SK-N-SH (cell line): ENCODE data around the gene NCAPD3. TPM values are rescaled to one million over a fixed set of nuclear protein-coding genes. Genes with fewer than 3 reads are reported as not detected.

Experiments
- CTCF ChIA-PET: fragments of 300-600, 350-600 bp; formaldehyde crosslinking; extraction: SDS; loops from one replicate; lab custom pipeline; 2021; lab: Yijun Ruan, JAX
- POLR2A ChIA-PET: fragments of 350-600 bp; sonication (Branson Sonifier 250); formaldehyde crosslinking; extraction: SDS; loops from one replicate; lab custom pipeline; 2020; ENCODE audit warnings: antibody characterized with exemption, inconsistent platforms; lab: Yijun Ruan, JAX
- DNase-seq: peaks from one replicate; pipeline ENCODE4 v3.0.0; 2012
- H2AFZ ChIP-seq: fragments of 200-600 bp; sonication (generic); 2 replicates; pipeline ENCODE4 v1.8.1; 2016; ENCODE audit warnings: antibody characterized with exemption, mild to moderate bottlenecking, low read depth
- H3F3A ChIP-seq: fragments of 200-600 bp; sonication (generic); replicated peaks from 2 replicates; pipeline ENCODE3; 2016; ENCODE audit warnings: antibody characterized with exemption, mild to moderate bottlenecking; ENCODE audit not compliant: insufficient read depth
- H3K27ac ChIP-seq, 2 experiments: fragments of 200-500 bp in 1 of 2; fragments of 200-600 bp in 1 of 2; sonication (Bioruptor generic) in 1 of 2; sonication (generic), shearing (Covaris generic) in 1 of 2; 2 replicates each; pipeline versions ENCODE4 v1.5.1 to v1.6.1; 2014 to 2016; ENCODE audit warnings: low read depth in 2 of 2, inconsistent platforms in 1 of 2, low read length in 1 of 2, mild to moderate bottlenecking in 1 of 2, mixed read lengths in 1 of 2
- H3K27me3 ChIP-seq: fragments of 200-600 bp; sonication (generic), shearing (Covaris generic); 2 replicates; pipeline ENCODE4 v1.6.1; 2016; ENCODE audit warnings: mixed run types; ENCODE audit not compliant: insufficient read depth
- H3K36me3 ChIP-seq, 2 experiments: fragments of 200-500 bp in 1 of 2; fragments of 200-600 bp in 1 of 2; sonication (Bioruptor generic) in 1 of 2; sonication (generic) in 1 of 2; replicated peaks in 1 of 2; 2 replicates each; pipeline versions ENCODE3 to v1.5.1; 2014 to 2016; ENCODE audit warnings: low read length in 1 of 2, mild to moderate bottlenecking in 1 of 2; ENCODE audit not compliant: insufficient read depth in 2 of 2, control insufficient read depth in 1 of 2
- H3K4me1 ChIP-seq, 2 experiments: fragments of 200-500 bp in 1 of 2; fragments of 200-600 bp in 1 of 2; sonication (Bioruptor generic) in 1 of 2; sonication (generic), shearing (Covaris generic) in 1 of 2; 2 replicates each; pipeline versions ENCODE4 v1.5.1 to v1.6.1; 2014 to 2016; ENCODE audit warnings: low read depth in 1 of 2, low read length in 1 of 2, mixed run types in 1 of 2; ENCODE audit not compliant: insufficient read depth in 2 of 2, control insufficient read depth in 1 of 2
- H3K4me2 ChIP-seq: fragments of 200-600 bp; sonication (generic), shearing (Covaris generic); 2 replicates; pipeline ENCODE4 v1.6.1; 2017; ENCODE audit warnings: mixed run types
- H3K4me3 ChIP-seq, 2 experiments: fragments of 200-500 bp in 1 of 2; fragments of 200-600 bp in 1 of 2; sonication (Bioruptor generic) in 1 of 2; sonication (generic), shearing (Covaris generic) in 1 of 2; 2 replicates each; pipeline versions ENCODE4 v1.5.1 to v1.8.1; 2014 to 2016; ENCODE audit warnings: low read depth in 2 of 2, inconsistent platforms in 1 of 2, low read length in 1 of 2, mild to moderate bottlenecking in 1 of 2, mixed read lengths in 1 of 2, moderate library complexity in 1 of 2
- H3K79me2 ChIP-seq: fragments of 200-600 bp; sonication (generic); 2 replicates; pipeline ENCODE4 v1.8.1; 2017; ENCODE audit warnings: mild to moderate bottlenecking; ENCODE audit not compliant: insufficient read depth
- H3K9ac ChIP-seq: fragments of 200-600 bp; sonication (generic); 2 replicates; pipeline ENCODE4 v1.6.1; 2017; ENCODE audit warnings: mixed run types
- H3K9me2 ChIP-seq: fragments of 200-600 bp; sonication (generic); 2 replicates; pipeline ENCODE4 v1.6.1; 2017; ENCODE audit warnings: mixed run types
- H3K9me3 ChIP-seq: fragments of 200-600 bp; sonication (generic); 2 replicates; pipeline ENCODE4 v1.6.1; 2017; ENCODE audit warnings: mixed run types, mild to moderate bottlenecking, moderate library complexity
- H4K20me1 ChIP-seq: fragments of 200-600 bp; sonication (generic); 2 replicates; pipeline ENCODE4 v1.6.1; 2017; ENCODE audit warnings: mild to moderate bottlenecking, mixed run types; ENCODE audit not compliant: insufficient read depth
- FOSL2 ChIP-seq: IDR thresholded peaks from 2 replicates; pipeline ENCODE4 v1.4.0; 2012; ENCODE audit warnings: low read depth, mild to moderate bottlenecking, moderate library complexity, borderline replicate concordance
- FOXJ3 ChIP-seq: sonication (generic); formaldehyde crosslinking; IDR thresholded peaks from 2 replicates; pipeline ENCODE4 v1.5.1; 2020; ENCODE audit warnings: mild to moderate bottlenecking, missing genetic modification reagents
- FOXM1 ChIP-seq: IDR thresholded peaks from 2 replicates; pipeline ENCODE4 v1.4.0; 2012; ENCODE audit warnings: low read depth, mild to moderate bottlenecking
- GABPA ChIP-seq: IDR thresholded peaks from 2 replicates; pipeline ENCODE4 v1.4.0; 2012; ENCODE audit warnings: low read depth, mild to moderate bottlenecking
- GATA2 ChIP-seq: sonication (generic); formaldehyde crosslinking; IDR thresholded peaks from 2 replicates; pipeline ENCODE4 v1.5.0; 2020; ENCODE audit warnings: mild to moderate bottlenecking, missing genetic modification reagents
- JUND ChIP-seq: IDR thresholded peaks from 2 replicates; pipeline ENCODE4 v1.4.0; 2012
- MXI1 ChIP-seq: IDR thresholded peaks from 2 replicates; pipeline ENCODE4 v1.6.1; 2012; ENCODE audit warnings: mild to moderate bottlenecking, low read depth, low read length, improper control_type of control experiment
- RFX5 ChIP-seq: IDR thresholded peaks from 2 replicates; pipeline ENCODE4 v1.6.1; 2012; ENCODE audit warnings: mild to moderate bottlenecking, improper control_type of control experiment, low read length
- SMC3 ChIP-seq: IDR thresholded peaks from 2 replicates; pipeline ENCODE4 v1.6.1; 2012; ENCODE audit warnings: low read depth, low read length, improper control_type of control experiment
- TAF1 ChIP-seq: IDR thresholded peaks from 2 replicates; pipeline ENCODE4 v1.6.1; 2012; ENCODE audit warnings: low read depth, mild to moderate bottlenecking, low read length, moderate library complexity, borderline replicate concordance
- TCF12 ChIP-seq: IDR thresholded peaks from 2 replicates; pipeline ENCODE4 v1.4.0; 2012
- TEAD4 ChIP-seq: IDR thresholded peaks from 2 replicates; pipeline ENCODE4 v1.4.0; 2012; ENCODE audit warnings: mild to moderate bottlenecking, borderline replicate concordance; ENCODE audit not compliant: insufficient read depth
- WGBS: methylation state at CpG from one replicate; pipeline ENCODE4 v1.1.6; 2017; ENCODE audit warnings: low lambda C conversion rate; 5-methylcytosine and 5-hydroxymethylcytosine counted together
- polyA plus RNA-seq, 3 experiments: library from polyadenylated mRNA; depleted of rRNA; stranded (reverse); fragments of >200 nt; gene quantifications; 2 replicates each; pipeline ENCODE4 v1.2.3, GENCODE V29; 2012
- TF ChIP-seq, protein P1 (sequence below): fragments of 150-350 bp; IDR thresholded peaks from 2 replicates; pipeline ENCODE4 v1.6.1; 2016; ENCODE audit warnings: mild to moderate bottlenecking, low read depth, low read length
- TF ChIP-seq, protein P2 (sequence below): IDR thresholded peaks from 2 replicates; pipeline ENCODE4 v1.6.1; 2012; ENCODE audit warnings: mild to moderate bottlenecking, low read depth, low read length, moderate library complexity
- TF ChIP-seq, protein P3 (sequence below): IDR thresholded peaks from 2 replicates; pipeline ENCODE4; 2012

NCAPD3 gene
- polyA plus RNA-seq, 1 of the 3 experiments (the other 2 are of a cell fraction): 19.5 TPM

DNA sequence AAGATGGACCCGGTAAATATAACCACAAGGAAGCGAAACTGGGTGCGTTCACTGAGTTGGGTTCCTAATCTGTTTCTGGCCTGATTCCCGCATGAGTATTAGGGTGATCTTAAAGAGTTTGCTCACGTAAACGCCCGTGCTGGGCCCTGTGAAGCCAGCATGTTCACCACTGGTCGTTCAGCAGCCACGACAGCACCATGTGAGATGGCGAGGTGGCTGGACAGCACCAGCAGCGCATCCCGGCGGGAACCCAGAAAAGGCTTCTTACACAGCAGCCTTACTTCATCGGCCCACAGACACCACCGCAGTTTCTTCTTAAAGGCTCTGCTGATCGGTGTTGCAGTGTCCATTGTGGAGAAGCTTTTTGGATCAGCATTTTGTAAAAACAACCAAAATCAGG is 74.4 kb downstream of the NCAPD3 start:
- no peaks in the 10 kb centered on the region for H3K79me2 ChIP-seq
- no peak for DNase-seq
- H3K9me2 ChIP-seq: no peaks in the 10 kb centered on the region
- no peaks in the 10 kb centered on the region; a peak in 1 of 4 replicates for H3K4me1 ChIP-seq
- H3K27me3 ChIP-seq: no peaks in the 10 kb centered on the region
- no peak overlapping the region for H3K4me3 ChIP-seq
- H3K9ac ChIP-seq: no peak overlapping the region
- no peak overlapping the region for H3K27ac ChIP-seq
- H4K20me1 ChIP-seq: no peaks in the 10 kb centered on the region
- peaks cover 37 to 70% of the 10 kb centered on the region in 2 experiments for H3K36me3 ChIP-seq
- H3K9me3 ChIP-seq: no peaks in the 10 kb centered on the region
- no peak overlapping the region for H2AFZ ChIP-seq
- POLR2A ChIA-PET: no interaction called here
- TF ChIP-seq, protein P1, sequence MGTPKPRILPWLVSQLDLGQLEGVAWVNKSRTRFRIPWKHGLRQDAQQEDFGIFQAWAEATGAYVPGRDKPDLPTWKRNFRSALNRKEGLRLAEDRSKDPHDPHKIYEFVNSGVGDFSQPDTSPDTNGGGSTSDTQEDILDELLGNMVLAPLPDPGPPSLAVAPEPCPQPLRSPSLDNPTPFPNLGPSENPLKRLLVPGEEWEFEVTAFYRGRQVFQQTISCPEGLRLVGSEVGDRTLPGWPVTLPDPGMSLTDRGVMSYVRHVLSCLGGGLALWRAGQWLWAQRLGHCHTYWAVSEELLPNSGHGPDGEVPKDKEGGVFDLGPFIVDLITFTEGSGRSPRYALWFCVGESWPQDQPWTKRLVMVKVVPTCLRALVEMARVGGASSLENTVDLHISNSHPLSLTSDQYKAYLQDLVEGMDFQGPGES: no peak
- TF ChIP-seq, protein P2, sequence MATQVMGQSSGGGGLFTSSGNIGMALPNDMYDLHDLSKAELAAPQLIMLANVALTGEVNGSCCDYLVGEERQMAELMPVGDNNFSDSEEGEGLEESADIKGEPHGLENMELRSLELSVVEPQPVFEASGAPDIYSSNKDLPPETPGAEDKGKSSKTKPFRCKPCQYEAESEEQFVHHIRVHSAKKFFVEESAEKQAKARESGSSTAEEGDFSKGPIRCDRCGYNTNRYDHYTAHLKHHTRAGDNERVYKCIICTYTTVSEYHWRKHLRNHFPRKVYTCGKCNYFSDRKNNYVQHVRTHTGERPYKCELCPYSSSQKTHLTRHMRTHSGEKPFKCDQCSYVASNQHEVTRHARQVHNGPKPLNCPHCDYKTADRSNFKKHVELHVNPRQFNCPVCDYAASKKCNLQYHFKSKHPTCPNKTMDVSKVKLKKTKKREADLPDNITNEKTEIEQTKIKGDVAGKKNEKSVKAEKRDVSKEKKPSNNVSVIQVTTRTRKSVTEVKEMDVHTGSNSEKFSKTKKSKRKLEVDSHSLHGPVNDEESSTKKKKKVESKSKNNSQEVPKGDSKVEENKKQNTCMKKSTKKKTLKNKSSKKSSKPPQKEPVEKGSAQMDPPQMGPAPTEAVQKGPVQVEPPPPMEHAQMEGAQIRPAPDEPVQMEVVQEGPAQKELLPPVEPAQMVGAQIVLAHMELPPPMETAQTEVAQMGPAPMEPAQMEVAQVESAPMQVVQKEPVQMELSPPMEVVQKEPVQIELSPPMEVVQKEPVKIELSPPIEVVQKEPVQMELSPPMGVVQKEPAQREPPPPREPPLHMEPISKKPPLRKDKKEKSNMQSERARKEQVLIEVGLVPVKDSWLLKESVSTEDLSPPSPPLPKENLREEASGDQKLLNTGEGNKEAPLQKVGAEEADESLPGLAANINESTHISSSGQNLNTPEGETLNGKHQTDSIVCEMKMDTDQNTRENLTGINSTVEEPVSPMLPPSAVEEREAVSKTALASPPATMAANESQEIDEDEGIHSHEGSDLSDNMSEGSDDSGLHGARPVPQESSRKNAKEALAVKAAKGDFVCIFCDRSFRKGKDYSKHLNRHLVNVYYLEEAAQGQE: no peak
- TF ChIP-seq FOXJ3 (CRISPR knock-in tag) (no peak), FOXM1 (no peak), JUND (no peak), SMC3 (no peak), TCF12 (no peak), TEAD4 (no peak), TAF1 (no peak), FOSL2 (no peak), RFX5 (no peak), GABPA (no peak), GATA2 (CRISPR knock-in tag) (no peak), MXI1 (no peak)
- TF ChIP-seq, protein P3, sequence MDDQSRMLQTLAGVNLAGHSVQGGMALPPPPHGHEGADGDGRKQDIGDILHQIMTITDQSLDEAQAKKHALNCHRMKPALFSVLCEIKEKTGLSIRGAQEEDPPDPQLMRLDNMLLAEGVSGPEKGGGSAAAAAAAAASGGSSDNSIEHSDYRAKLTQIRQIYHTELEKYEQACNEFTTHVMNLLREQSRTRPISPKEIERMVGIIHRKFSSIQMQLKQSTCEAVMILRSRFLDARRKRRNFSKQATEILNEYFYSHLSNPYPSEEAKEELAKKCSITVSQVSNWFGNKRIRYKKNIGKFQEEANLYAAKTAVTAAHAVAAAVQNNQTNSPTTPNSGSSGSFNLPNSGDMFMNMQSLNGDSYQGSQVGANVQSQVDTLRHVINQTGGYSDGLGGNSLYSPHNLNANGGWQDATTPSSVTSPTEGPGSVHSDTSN: no peak
- no peak overlapping the region for H3K4me2 ChIP-seq
- WGBS: 96% methylated on average over 16 of the region's 16 CpGs
- CTCF ChIA-PET: interaction anchor here (0.8 to 1.6 kb wide), 2 partner anchors 10 to 22 kb away, joined by 3 to 5 read pairs; no protein-coding TSS in a partner anchor
- no peaks in the 10 kb centered on the region for H3F3A ChIP-seq
